ENCODE results near the gene SP140L. TPM values are rescaled to one million over a fixed set of nuclear protein-coding genes. Genes with fewer than 3 reads are reported as not detected.

Gene SP140L
- total RNA-seq, 1 donor from 2014 or later = 2.2 TPM

DNA sequence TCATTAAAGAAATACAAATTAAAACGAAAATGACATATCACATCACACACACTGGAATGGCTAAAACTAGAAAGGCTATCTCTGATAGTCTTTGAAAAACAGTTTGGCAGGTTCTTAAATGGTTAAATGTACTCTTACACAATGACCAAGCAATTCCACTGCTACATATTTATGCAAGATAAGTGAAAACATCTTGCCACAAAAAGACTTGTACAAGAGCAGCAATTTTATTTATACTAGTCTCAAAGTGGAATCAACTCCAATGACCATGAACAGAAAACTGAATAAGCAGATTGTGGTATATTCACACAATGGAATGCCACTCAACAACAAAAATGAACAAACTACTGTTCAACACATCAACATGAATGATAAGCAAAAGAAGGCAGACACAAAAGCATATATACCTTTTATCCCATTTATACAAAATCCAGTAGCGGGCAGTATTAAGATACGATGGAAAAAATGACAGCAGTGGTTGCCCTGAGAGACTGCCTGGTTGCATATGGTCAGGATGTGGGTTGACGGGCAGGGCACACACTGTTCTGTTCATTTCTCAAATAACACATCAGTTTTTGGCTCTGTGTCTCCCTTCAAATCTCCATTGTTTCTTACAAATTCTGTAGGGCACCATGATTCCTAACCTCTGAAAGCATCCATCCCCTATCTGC is 114.4 kb downstream of the SP140L start:
- Mint-ChIP-seq H3K4me3 (no peak overlapping the region), H3K4me1 (no peaks in the 10 kb centered on the region), H3K27me3 (ENCODE audit: low read depth) (no peaks in the 10 kb centered on the region), H3K36me3 (ENCODE audit: low read depth) (no peaks in the 10 kb centered on the region), H3K9me3 (peaks cover 4% of the 10 kb centered on the region), H3K27ac (ENCODE audit: unreplicated experiment) (no peak overlapping the region)
- no peak for DNase-seq (ENCODE audit: low read depth, low spot score)
- TF ChIP-seq, protein P1, sequence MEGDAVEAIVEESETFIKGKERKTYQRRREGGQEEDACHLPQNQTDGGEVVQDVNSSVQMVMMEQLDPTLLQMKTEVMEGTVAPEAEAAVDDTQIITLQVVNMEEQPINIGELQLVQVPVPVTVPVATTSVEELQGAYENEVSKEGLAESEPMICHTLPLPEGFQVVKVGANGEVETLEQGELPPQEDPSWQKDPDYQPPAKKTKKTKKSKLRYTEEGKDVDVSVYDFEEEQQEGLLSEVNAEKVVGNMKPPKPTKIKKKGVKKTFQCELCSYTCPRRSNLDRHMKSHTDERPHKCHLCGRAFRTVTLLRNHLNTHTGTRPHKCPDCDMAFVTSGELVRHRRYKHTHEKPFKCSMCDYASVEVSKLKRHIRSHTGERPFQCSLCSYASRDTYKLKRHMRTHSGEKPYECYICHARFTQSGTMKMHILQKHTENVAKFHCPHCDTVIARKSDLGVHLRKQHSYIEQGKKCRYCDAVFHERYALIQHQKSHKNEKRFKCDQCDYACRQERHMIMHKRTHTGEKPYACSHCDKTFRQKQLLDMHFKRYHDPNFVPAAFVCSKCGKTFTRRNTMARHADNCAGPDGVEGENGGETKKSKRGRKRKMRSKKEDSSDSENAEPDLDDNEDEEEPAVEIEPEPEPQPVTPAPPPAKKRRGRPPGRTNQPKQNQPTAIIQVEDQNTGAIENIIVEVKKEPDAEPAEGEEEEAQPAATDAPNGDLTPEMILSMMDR (conservative IDR thresholded peaks at IDR 0.05) = no peak

DNA sequence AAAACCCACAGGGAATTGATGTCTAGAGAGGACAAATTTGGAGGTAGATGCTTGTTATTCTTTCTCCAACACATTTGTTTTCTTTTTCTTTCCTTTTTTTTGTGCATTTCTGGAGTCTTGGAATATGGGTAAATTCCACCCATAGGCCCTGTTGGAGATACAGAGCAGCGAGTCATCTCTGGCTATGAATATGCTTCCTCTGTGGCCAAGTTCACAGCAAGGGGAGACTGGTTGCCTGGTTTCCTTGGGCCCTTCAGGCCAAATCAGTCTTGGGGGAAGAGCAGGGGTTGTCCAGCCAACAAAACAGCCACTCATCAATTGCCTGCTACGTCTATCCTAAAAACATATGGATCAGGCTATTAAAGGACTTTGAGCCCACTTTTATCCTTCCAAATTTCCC is 116.5 kb downstream of the SP140L start:
- Mint-ChIP-seq H3K9me3 (peaks cover 3% of the 10 kb centered on the region), H3K27me3 (ENCODE audit: low read depth) (no peaks in the 10 kb centered on the region), H3K4me1 (no peaks in the 10 kb centered on the region), H3K36me3 (ENCODE audit: low read depth) (no peaks in the 10 kb centered on the region), H3K27ac (ENCODE audit: unreplicated experiment) (no peak overlapping the region), H3K4me3 (no peak overlapping the region)
- TF ChIP-seq, protein P1 (conservative IDR thresholded peaks at IDR 0.05) = no peak
- DNase-seq (ENCODE audit: low read depth, low spot score) = no peak

DNA sequence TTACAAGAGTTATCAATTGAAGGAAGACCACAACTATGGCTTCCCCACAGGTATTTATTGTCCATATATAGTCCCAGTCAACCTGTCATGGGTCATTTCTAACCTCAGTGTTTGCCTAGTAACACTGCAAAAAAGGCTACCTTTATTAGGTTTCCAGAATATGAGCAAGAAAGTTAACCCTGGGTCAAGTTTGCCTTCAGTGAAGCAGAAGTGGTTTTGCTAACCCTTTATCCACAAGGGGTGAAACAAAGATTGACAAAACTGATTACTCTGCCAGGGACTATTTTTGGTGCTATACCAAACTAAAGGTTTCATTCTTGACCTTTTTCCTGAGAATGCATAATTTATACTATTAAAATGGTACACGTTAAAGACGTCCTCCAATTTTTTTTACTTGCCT is 117.8 kb downstream of the SP140L start:
- no peaks in the 10 kb centered on the region for H3K9me3 Mint-ChIP-seq
- no peak overlapping the region for H3K27ac Mint-ChIP-seq (ENCODE audit: unreplicated experiment)
- no peak overlapping the region for H3K4me3 Mint-ChIP-seq
- TF ChIP-seq, protein P1 (conservative IDR thresholded peaks at IDR 0.05) = no peak
- no peaks in the 10 kb centered on the region for H3K36me3 Mint-ChIP-seq (ENCODE audit: low read depth)
- H3K4me1 Mint-ChIP-seq = no peaks in the 10 kb centered on the region
- no peaks in the 10 kb centered on the region for H3K27me3 Mint-ChIP-seq (ENCODE audit: low read depth)
- DNase-seq (ENCODE audit: low read depth, low spot score) = no peak

DNA sequence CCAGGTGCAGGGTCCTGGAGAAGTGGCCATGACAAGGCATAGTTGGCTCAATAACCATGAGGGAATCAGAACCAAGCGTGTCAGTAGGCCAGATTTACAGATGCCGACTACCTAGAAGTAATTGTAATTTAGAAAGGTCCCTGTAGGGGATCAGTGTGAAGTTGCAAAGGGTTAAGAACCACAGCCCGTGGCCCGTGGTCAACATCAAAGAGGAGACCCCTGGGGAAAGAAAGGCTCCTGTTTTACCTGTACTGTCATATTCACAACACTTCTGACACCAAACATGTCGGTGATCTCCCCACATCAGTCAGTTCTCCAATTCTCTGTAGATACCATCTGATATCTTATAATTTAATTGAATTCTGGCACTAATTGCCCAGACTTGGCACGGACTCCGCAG is 120.0 kb downstream of the SP140L start:
- TF ChIP-seq, protein P1 (conservative IDR thresholded peaks at IDR 0.05) = no peak
- Mint-ChIP-seq H3K27me3 (ENCODE audit: low read depth) (no peaks in the 10 kb centered on the region), H3K9me3 (no peaks in the 10 kb centered on the region), H3K27ac (ENCODE audit: unreplicated experiment) (no peak overlapping the region), H3K36me3 (ENCODE audit: low read depth) (no peaks in the 10 kb centered on the region), H3K4me3 (no peak overlapping the region), H3K4me1 (no peaks in the 10 kb centered on the region)
- no peak for DNase-seq (ENCODE audit: low read depth, low spot score)

DNA sequence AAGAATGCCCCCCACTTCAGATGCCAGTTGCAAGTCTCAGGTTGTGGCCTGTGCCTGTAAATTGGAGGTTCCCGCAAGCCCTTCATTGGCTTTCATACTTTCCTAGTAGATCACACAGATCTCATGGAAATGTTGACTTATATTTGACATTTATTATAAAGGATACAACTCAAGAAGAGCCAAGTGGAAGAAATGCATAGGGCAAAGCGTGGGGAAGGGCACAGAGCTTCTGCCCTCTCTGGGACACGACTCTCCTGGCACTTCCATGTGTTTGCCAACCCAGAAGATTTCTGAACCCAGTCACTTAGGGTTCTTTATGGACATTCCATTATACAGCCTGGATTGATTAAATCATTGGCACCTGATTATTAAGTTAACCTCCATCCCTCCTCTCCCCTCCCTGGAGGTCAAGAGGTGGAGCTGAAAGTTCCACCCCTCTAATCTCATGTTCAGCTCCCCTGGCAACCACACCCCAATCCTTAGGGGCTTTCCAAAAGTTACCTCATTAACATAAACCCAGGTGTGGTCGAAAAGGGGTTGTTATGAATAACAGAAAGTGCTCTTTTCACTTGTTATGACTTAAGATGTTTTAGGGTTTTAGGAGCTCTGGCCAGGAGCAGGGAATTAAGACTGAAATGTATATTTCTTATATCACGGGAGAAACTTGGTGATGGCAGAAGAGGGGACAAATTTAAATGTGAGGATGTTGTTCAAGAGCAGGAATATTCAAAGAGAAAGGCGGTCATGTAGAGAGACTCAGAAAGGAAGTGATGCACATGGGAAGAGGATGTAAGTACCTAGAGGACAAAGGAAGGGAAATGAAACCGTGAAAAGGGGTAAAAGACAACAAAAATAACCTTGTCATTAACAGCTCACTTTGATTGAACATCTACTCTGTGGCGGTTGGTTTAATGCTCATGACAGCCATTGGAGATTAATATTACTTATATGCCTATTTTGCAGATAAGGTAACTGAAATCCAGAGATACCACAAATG is 120.8 kb downstream of the SP140L start:
- Mint-ChIP-seq H3K27me3 (ENCODE audit: low read depth) (no peaks in the 10 kb centered on the region), H3K9me3 (no peaks in the 10 kb centered on the region), H3K4me1 (no peaks in the 10 kb centered on the region), H3K27ac (ENCODE audit: unreplicated experiment) (no peak overlapping the region), H3K36me3 (ENCODE audit: low read depth) (no peaks in the 10 kb centered on the region), H3K4me3 (no peak overlapping the region)
- TF ChIP-seq, protein P1 (conservative IDR thresholded peaks at IDR 0.05) = no peak
- DNase-seq (ENCODE audit: low read depth, low spot score) = no peak
